Measurements from ENCODE around the gene THAP7.

THAP7 gene

DNA sequence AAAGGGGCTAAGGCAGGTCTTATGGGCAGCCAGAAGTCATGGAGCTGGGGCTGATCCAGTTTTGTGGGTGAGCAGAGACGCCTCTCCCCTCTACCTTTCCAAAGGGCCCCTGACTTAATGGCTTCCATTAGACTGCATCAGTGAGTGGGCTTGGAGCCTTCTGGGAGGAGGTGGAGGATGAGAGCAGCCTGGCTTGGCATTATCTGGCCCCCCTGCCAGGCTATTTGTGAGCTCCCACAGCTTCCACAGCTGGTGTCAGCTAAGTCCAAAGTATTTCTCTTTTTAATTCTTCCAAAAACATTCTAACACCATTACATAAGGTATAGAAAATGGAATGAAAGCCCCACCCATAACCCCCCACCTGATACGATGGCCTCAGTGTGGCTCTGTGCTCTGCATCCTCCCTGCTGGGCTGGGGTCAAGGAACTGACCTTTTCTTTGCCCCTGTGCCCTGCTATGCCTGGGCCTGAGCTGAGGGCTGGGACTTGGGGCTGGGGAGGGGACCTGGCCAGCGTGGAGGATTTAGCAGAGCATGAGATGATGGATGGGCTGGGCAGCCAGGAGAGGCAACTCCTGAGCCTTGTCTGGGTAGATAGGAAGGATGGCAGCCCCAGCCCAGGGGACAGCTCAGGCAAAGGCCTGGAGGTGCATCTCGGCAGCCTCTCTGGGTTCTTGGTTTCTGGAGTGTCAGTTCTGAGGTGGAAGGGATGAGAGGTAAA, 30.8 kb downstream of the THAP7 start:
- DNase-seq, result no peak
- in situ Hi-C loops (cut with MboI; ENCODE audit: low pct_unique_long_range_greater_than_20kb, low sequenced_read_pairs), result no loop called here

DNA sequence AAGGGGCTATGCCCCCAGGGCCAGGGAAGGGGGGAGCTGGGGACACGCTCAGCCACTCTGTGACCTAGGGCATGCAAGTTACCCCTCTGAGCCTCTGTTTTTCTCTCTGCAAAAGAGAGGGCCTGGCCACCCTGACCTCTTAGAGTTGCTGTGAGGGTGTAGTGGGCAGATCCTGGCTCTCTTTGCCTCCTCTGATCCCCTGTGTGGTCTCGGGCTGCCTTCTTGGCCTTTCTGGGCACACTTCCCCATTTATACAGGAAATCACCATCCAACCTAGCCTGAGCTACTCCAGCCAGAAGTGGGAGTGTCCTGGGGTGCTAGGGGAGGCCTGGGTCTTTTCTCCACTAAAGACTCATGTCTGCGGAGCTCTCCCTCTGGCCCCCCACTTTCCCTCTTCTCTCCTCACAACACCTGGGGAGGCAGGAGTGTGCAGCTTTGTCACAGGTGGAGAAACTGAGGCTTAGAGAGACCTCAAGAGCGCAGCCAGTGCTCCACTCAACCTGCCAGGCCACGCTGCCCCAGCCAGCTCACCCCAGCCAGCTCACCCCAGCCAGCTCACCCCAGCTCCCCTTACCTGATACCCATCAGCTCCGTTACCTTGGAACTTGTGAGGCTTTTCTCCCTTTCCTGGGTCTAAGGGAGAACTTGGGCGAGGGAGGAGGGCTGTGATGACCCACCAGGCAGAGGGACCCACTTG, 33.5 kb downstream of the THAP7 start:
- peak; percentile 24 for DNase-seq
- in situ Hi-C loops (cut with MboI; ENCODE audit: low pct_unique_long_range_greater_than_20kb, low sequenced_read_pairs), result no loop called here

GRCh38 chr22:20967697-20968211, 34.2 kb downstream of the THAP7 start:
- in situ Hi-C loops (cut with MboI; ENCODE audit: low pct_unique_long_range_greater_than_20kb, low sequenced_read_pairs), result no loop called here
- DNase-seq, result no peak

GRCh38 chr22:20966883-20967696, 34.8 kb downstream of the THAP7 start, which contains the start of gene AIFM3:
Gene AIFM3 (plus strand): TSS chr22:20967255. CDS start chr22:20967945, 690 bp downstream.
- no peak for DNase-seq
- in situ Hi-C loops (cut with MboI; ENCODE audit: low pct_unique_long_range_greater_than_20kb, low sequenced_read_pairs), result no loop called here

DNA sequence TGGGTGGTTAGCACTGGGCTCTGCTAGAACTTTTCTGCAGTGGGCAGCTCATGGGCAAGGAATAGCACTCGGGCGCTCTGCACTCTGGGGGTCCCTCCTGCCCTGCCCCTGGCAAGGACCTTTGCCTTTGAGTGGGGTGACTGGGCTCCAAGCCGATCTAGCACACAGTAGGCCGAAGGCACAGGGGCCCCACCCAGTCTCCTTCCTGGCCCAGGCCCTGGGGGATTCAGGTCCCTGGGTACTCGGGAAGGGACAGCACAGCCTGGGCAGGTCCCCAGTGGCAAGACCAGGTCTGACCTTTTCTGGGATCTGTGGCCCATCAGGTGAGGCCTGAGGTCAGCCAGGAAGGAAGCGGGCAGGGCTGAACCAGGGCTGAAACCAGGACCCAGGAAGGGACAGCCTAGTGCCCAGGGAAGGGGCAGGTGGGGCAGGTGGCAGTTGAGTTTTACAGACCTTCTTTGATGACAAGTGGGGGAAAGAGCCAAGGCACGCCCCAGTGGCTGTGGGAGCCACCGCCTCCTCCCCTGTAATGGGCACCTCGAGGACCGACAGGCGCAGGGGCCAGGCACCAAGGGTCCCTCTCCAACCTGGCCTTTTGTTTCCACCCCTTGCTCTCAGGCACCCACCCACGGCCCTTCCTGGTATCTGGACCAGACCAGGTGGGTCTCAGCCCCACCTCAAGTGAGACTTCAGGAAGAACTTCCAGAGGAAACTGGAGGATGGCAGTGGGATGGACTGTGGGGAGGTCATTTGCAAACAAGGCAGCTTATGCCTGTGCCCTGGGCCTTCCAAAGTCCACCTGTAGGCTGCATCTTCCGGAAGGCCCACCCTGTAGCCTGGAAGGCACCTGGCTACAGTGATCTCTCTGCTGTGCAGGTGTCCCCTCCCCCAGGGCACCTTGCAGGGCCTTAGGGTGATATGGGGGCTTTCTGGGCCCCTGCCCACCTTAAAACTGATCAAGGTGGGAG, 35.7 kb downstream of the THAP7 start:
- in situ Hi-C loops (cut with MboI; ENCODE audit: low pct_unique_long_range_greater_than_20kb, low sequenced_read_pairs), result no loop called here
- no peak for DNase-seq

GRCh38 chr22:20965104-20965887, 36.6 kb downstream of the THAP7 start:
- DNase-seq, result no peak
- in situ Hi-C loops (cut with MboI; ENCODE audit: low pct_unique_long_range_greater_than_20kb, low sequenced_read_pairs), result no loop called here

DNA sequence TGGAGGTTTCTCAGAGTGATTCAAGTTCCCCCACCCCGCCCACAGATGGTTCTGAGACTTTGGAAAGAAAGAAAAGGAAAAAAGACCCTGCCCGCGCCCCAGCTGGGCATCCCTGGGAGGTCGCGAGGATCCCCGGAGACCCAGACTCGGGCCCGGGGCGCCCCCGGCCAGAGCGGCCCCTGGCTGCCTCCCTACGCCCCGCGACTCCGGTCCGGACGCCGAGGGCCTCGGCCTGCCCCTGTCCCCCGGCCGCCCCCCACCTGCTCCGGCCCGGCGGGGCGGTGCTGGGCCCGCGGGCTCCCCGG, 37.2 kb downstream of the THAP7 start:
- in situ Hi-C loops (cut with MboI; ENCODE audit: low pct_unique_long_range_greater_than_20kb, low sequenced_read_pairs), result no loop called here
- DNase-seq, result no peak

DNA sequence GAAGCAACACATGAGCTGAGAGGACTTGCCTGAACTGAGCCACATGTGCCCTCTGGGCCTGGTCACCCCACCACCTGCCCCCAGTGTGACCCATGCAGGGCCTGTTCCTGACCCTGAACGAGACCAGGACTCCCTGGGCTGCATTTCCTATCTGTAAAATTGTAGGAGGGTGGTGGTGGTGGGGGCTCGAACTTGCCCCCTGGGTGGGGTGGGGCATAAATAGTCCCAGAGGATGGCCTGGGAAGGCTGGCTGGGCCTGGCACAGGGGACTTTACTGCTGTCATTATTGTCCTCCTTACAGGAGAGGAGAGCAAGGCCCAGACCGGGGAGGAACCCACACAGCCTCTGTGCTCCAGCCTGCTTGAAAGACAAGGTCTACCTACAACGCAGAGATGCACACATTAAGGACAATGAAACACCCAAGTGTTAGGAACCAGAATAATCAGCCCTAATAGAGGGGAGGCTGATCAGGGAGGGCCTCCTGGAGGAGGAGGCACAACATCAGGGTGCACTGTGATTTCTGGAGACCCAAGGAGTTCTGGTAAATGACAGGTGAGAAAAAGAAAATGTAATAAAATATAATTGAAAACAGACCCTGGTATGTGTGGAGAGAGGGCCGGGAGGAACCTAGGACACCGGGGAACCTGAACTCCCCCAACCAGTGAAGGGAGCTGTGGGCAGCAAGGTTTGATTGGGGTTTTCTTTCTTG, 37.7 kb downstream of the THAP7 start:
- in situ Hi-C loops (cut with MboI; ENCODE audit: low pct_unique_long_range_greater_than_20kb, low sequenced_read_pairs), result no loop called here
- DNase-seq, result no peak

DNA sequence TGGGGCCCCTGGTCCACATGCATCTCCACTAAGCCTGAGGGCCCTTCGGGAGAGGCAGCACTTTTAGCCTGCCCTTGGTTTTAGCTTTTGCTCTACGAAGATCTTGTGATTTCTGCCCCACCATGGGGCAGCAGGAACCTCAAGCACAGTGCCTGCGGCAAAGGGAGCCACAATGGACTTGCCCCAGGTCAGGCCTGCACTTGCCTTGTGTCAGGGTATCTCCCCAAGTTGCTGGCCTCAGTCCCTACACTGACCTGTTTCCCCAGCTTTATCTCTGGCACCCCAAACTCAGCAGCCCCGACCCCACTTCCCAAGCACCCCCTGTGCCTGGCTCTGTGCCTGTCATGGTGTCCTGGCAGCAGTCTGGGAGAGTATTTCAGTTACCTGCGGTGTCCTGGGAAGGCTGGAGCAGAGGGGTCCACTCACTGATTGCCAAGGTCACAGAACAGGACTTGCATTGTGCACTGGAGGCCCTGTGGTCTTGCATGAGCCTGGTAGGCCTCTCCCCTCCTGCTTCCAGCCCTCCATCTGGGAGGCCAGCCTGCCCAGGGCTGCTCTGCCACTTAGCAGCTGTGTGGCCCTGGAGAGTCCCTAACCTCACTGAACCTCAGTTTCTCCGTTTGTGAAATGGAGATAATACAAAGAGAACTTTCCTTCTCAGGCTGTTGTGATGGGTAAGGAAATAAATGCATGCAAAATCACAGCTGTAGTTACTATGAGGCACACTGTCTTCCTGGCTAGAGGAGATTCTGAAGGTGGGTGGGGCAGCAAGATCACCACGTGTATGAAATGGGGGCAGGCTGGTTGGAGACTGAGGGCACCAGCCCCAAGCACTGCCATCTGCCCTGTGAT, 38.5 kb downstream of the THAP7 start:
- in situ Hi-C loops (cut with MboI; ENCODE audit: low pct_unique_long_range_greater_than_20kb, low sequenced_read_pairs), result no loop called here

DNA sequence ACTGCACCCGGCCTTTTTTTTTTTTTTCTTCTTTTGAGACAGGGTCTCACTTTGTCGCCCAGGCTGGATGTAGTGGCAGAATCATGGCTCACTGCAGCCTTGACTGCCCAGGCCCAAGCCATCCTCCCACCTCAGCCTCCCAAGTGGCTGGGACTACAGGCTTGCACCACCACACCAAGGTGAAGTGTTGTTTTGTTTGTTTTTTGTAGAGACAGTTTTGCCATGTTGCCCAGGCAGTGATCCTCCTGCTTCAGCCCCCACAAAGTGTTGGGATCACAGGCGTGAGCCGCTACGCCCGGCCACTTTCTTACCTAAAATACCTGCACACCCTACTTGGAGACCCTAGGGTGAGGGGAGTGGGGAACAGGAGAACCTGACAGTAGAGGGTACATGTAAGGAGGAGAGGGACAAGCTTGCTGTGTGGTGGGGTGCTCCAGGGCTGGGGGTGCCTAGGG, 39.4 kb downstream of the THAP7 start:
- DNase-seq, result no peak
- in situ Hi-C loops (cut with MboI; ENCODE audit: low pct_unique_long_range_greater_than_20kb, low sequenced_read_pairs), result no loop called here

More for the DNA sequence above, 38.5 kb downstream of the THAP7 start:
- no peak for DNase-seq

DNA sequence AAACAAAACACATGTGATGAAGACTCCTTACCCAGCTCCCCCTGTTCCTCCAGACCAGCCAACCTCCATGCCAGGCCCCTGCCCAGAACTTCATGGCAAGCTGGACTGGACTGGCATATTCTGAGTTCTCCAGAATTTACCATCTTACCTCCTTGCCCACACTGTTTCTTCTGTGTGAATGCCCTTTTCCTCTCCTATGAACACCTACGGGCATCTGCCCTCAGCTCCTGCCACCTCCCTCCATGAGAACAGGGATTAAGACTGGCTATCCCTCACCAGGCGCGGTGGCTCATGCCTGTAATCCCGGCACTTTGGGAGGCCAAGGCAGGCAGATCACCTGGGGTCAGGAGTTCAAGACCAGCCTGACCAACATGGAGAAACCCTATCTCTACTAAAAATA, 41.3 kb downstream of the THAP7 start:
- in situ Hi-C loops (cut with MboI; ENCODE audit: low pct_unique_long_range_greater_than_20kb, low sequenced_read_pairs), result no loop called here
- DNase-seq, result no peak

DNA sequence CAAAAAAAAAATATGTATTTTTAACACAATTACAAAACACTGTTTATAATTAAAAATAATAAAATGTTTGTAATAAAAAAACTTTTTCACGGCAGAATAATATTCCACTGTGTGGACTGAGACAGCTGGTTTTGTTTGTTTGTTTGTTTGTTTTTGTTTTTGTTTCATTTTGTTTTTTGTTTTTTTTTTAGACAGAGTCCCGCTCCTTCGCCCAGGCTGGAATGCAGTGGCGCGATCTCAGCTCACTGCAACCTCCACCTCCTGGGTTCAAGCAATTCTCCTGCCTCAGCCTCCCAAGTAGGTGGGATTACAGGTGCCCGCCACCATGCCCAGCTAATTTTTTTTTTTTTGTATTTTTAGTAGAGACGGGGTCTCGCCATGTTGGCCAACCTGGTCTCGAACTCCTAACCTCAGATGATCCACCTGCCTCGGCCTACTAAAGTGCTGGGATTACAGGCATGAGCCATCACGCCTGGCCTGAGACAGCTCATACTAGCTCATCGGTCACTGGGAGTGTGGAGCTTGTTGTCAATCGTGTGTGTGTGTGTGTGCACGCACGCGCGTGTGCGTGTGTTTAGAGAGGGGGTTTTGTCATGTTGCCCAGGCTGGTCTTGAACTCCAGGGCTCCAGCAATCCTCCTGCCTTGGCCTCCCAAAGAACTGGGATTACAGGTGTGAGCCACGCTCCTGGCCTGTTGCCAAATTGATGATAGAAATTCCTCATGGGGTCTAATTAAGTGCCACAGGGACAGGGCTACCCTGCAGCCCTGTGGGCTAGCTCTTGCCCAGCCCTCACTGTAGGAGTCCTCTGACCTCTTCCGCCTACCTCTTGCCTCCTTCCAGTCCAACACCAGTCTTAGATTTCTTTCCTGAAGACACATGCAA, 42.1 kb downstream of the THAP7 start:
- no peak for DNase-seq
- in situ Hi-C loops (cut with MboI; ENCODE audit: low pct_unique_long_range_greater_than_20kb, low sequenced_read_pairs), result no loop called here

- peak; percentile 57 for DNase-seq
- in situ Hi-C loops (cut with MboI; ENCODE audit: low pct_unique_long_range_greater_than_20kb, low sequenced_read_pairs), result no loop called here
Measured at GRCh38 chr22:20957683-20958431, 44.1 kb downstream of the THAP7 start.

- in situ Hi-C loops (cut with MboI; ENCODE audit: low pct_unique_long_range_greater_than_20kb, low sequenced_read_pairs), result no loop called here
- DNase-seq, result peak; percentile 19
Measured at GRCh38 chr22:20957102-20957682, 44.7 kb downstream of the THAP7 start.
